GM12875 (cell line): ENCODE data around the gene GPC4.

ENCODE experiments used
- H3K4me3 ChIP-seq: one replicate; pipeline ENCODE4 v1.5.1; 2011; ENCODE audit warnings: low read depth, low read length, control low read depth
- TF ChIP-seq, protein P1 (sequence below): IDR thresholded peaks from 2 replicates; pipeline ENCODE4 v1.5.1; 2011; ENCODE audit warnings: low read depth, mild to moderate bottlenecking, control low read depth, inconsistent platforms, low read length, moderate library complexity, borderline replicate concordance; ENCODE audit not compliant: insufficient read depth

GPC4 gene

DNA sequence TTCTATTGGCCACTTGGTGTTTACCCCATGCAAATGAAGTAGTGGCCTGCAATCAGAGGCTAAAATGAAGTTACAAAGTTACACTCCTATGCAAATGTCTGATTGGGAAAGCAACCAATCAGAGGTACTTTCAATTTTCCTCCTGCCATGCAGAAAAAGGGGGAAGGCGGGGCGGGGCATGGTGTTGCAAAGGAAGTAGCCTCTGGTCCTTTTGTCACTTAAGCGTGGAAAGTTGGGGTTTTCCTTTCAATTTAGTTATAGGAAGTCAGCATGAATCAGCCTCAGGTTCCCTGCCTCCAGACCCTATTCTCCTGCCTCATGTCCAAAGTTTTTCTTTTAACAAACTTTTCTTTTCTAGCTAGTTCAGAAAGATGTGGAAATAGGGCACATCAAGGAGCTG is 69.3 kb downstream of the GPC4 start:
- TF ChIP-seq, protein P1, sequence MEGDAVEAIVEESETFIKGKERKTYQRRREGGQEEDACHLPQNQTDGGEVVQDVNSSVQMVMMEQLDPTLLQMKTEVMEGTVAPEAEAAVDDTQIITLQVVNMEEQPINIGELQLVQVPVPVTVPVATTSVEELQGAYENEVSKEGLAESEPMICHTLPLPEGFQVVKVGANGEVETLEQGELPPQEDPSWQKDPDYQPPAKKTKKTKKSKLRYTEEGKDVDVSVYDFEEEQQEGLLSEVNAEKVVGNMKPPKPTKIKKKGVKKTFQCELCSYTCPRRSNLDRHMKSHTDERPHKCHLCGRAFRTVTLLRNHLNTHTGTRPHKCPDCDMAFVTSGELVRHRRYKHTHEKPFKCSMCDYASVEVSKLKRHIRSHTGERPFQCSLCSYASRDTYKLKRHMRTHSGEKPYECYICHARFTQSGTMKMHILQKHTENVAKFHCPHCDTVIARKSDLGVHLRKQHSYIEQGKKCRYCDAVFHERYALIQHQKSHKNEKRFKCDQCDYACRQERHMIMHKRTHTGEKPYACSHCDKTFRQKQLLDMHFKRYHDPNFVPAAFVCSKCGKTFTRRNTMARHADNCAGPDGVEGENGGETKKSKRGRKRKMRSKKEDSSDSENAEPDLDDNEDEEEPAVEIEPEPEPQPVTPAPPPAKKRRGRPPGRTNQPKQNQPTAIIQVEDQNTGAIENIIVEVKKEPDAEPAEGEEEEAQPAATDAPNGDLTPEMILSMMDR: no peak
- H3K4me3 ChIP-seq: no peak overlapping the region

- TF ChIP-seq, protein P1: no peak
- H3K4me3 ChIP-seq: no peak overlapping the region
These were observed 75.7 kb downstream of the GPC4 start for GRCh38 chrX:133339566-133339965.

GRCh38 chrX:133337250-133337649 is 78.0 kb downstream of the GPC4 start:
- H3K4me3 ChIP-seq: no peak overlapping the region
- TF ChIP-seq, protein P1: no peak

GRCh38 chrX:133335027-133335426 is 80.3 kb downstream of the GPC4 start:
- TF ChIP-seq, protein P1: peak; percentile 36; the same call in 1 of the 2 replicates
- no peak overlapping the region for H3K4me3 ChIP-seq

GRCh38 chrX:133333154-133333750 is 82.0 kb downstream of the GPC4 start:
- TF ChIP-seq, protein P1: no peak
- no peak overlapping the region for H3K4me3 ChIP-seq

GRCh38 chrX:133332737-133333136 is 82.6 kb downstream of the GPC4 start:
- H3K4me3 ChIP-seq: no peak overlapping the region
- TF ChIP-seq, protein P1: no peak

- TF ChIP-seq, protein P1: no peak
- no peak overlapping the region for H3K4me3 ChIP-seq
These were observed 84.3 kb downstream of the GPC4 start for GRCh38 chrX:133330956-133331355.
